Measurements from ENCODE around the gene COL15A1.
A peak's percentile ranks its signal among the peaks of the same experiment; 100 is the strongest.

COL15A1 gene

GRCh38 chr9:99040911-99041582, 97.3 kb downstream of the COL15A1 start:
- TF ChIP-seq MAX (IDR thresholded peaks at IDR 0.05; ENCODE audit: low read depth, low read length) (no peak; the same call in 1 of the 2 replicates), POLR2A (IDR thresholded peaks at IDR 0.05; ENCODE audit: extremely low read depth, insufficient read length) (no peak), MYC (IDR thresholded peaks at IDR 0.05; ENCODE audit: low read depth, low read length) (peak; percentile 23; the same call in 1 of the 2 replicates), CTCF (IDR thresholded peaks at IDR 0.05; ENCODE audit: low read depth, low read length) (no peak)
- DNase-seq (ENCODE audit: low read depth), result peak; percentile 95
- H3K4me3 ChIP-seq (ENCODE audit: low read depth, low read length), result no peak overlapping the region

GRCh38 chr9:99041618-99042017, 97.9 kb downstream of the COL15A1 start:
- TF ChIP-seq CTCF (IDR thresholded peaks at IDR 0.05; ENCODE audit: low read depth, low read length) (no peak), POLR2A (IDR thresholded peaks at IDR 0.05; ENCODE audit: extremely low read depth, insufficient read length) (no peak), MAX (IDR thresholded peaks at IDR 0.05; ENCODE audit: low read depth, low read length) (no peak), MYC (IDR thresholded peaks at IDR 0.05; ENCODE audit: low read depth, low read length) (no peak)
- DNase-seq (ENCODE audit: low read depth), result no peak
- no peak overlapping the region for H3K4me3 ChIP-seq (ENCODE audit: low read depth, low read length)

GRCh38 chr9:99042620-99043019, 98.9 kb downstream of the COL15A1 start:
- no peak for TF ChIP-seq MYC (IDR thresholded peaks at IDR 0.05; ENCODE audit: low read depth, low read length)
- no peak for TF ChIP-seq POLR2A (IDR thresholded peaks at IDR 0.05; ENCODE audit: extremely low read depth, insufficient read length)
- no peak for TF ChIP-seq MAX (IDR thresholded peaks at IDR 0.05; ENCODE audit: low read depth, low read length)
- TF ChIP-seq CTCF (IDR thresholded peaks at IDR 0.05; ENCODE audit: low read depth, low read length), result no peak
- DNase-seq (ENCODE audit: low read depth), result no peak

GRCh38 chr9:99044827-99045226, 101.1 kb downstream of the COL15A1 start:
- DNase-seq (ENCODE audit: low read depth), result no peak
- TF ChIP-seq MAX (IDR thresholded peaks at IDR 0.05; ENCODE audit: low read depth, low read length), result no peak
- no peak for TF ChIP-seq POLR2A (IDR thresholded peaks at IDR 0.05; ENCODE audit: extremely low read depth, insufficient read length)
- TF ChIP-seq CTCF (IDR thresholded peaks at IDR 0.05; ENCODE audit: low read depth, low read length), result no peak
- no peak overlapping the region for H3K4me3 ChIP-seq (ENCODE audit: low read depth, low read length)

More at GRCh38 chr9:99042620-99043019, 98.9 kb downstream of the COL15A1 start:
- no peak overlapping the region for H3K4me3 ChIP-seq (ENCODE audit: low read depth, low read length)

GRCh38 chr9:99046068-99046467, 102.4 kb downstream of the COL15A1 start:
- H3K4me3 ChIP-seq (ENCODE audit: low read depth, low read length), result no peak overlapping the region
- no peak for DNase-seq (ENCODE audit: low read depth)
- TF ChIP-seq POLR2A (IDR thresholded peaks at IDR 0.05; ENCODE audit: extremely low read depth, insufficient read length), result no peak
- TF ChIP-seq MYC (IDR thresholded peaks at IDR 0.05; ENCODE audit: low read depth, low read length), result no peak
- TF ChIP-seq MAX (IDR thresholded peaks at IDR 0.05; ENCODE audit: low read depth, low read length), result no peak
- TF ChIP-seq CTCF (IDR thresholded peaks at IDR 0.05; ENCODE audit: low read depth, low read length), result no peak
